ENCODE results near the gene TDRKH.

Gene TDRKH

GRCh38 chr1:151837197-151837596, 46.9 kb upstream of the TDRKH start:
- DNase-seq (ENCODE audit: low read depth): no peak
- H3K4me3 ChIP-seq (ENCODE audit: low read length): no peak overlapping the region
- TF ChIP-seq, protein P1, sequence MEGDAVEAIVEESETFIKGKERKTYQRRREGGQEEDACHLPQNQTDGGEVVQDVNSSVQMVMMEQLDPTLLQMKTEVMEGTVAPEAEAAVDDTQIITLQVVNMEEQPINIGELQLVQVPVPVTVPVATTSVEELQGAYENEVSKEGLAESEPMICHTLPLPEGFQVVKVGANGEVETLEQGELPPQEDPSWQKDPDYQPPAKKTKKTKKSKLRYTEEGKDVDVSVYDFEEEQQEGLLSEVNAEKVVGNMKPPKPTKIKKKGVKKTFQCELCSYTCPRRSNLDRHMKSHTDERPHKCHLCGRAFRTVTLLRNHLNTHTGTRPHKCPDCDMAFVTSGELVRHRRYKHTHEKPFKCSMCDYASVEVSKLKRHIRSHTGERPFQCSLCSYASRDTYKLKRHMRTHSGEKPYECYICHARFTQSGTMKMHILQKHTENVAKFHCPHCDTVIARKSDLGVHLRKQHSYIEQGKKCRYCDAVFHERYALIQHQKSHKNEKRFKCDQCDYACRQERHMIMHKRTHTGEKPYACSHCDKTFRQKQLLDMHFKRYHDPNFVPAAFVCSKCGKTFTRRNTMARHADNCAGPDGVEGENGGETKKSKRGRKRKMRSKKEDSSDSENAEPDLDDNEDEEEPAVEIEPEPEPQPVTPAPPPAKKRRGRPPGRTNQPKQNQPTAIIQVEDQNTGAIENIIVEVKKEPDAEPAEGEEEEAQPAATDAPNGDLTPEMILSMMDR (conservative IDR thresholded peaks at IDR 0.05; ENCODE audit: low read length): no peak

GRCh38 chr1:151835596-151835995, 45.3 kb upstream of the TDRKH start:
- TF ChIP-seq, protein P1 (conservative IDR thresholded peaks at IDR 0.05; ENCODE audit: low read length): no peak
- DNase-seq (ENCODE audit: low read depth): no peak
- no peak overlapping the region for H3K4me3 ChIP-seq (ENCODE audit: low read length)

GRCh38 chr1:151834239-151834638, 43.9 kb upstream of the TDRKH start:
- H3K4me3 ChIP-seq (ENCODE audit: low read length): no peak overlapping the region
- no peak for DNase-seq (ENCODE audit: low read depth)
- TF ChIP-seq, protein P1 (conservative IDR thresholded peaks at IDR 0.05; ENCODE audit: low read length): no peak

DNA sequence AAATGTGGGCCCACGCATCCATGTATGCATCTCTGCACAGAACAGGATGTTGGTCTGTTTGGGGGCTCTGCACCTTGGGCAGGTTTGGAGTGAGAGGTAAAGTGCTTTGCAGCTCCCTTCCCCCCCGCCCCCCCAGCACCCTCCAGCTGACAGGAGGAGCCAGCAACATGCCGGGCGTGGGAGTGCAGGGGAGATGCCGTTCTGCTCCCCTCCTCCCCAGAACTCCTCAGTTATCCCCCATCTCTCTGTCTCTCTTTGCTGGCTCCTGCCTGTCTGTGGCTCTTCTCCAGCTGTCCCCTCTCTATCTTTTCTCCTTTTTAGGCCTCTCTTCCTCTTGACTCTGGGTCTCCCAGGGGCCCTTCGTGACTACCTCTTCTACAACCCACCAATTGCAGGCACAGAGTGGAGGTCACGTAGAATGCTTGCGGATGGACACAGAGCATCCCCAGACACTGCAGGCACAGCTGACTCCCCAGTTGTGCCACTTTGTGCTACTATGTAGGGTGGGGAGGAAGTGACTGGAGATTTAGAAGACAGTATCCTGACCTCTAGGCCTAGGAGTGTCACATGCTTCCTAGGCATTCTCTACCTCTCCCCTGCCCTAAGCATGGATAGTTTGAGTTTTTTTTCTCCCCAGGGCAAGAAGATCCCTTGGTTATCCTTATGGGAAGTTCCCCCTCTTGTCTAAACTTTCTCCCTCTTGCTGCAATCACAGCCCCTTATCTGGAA, 43.0 kb upstream of the TDRKH start:
- TF ChIP-seq, protein P1 (conservative IDR thresholded peaks at IDR 0.05; ENCODE audit: low read length): no peak
- no peak overlapping the region for H3K4me3 ChIP-seq (ENCODE audit: low read length)
- DNase-seq (ENCODE audit: low read depth): no peak

DNA sequence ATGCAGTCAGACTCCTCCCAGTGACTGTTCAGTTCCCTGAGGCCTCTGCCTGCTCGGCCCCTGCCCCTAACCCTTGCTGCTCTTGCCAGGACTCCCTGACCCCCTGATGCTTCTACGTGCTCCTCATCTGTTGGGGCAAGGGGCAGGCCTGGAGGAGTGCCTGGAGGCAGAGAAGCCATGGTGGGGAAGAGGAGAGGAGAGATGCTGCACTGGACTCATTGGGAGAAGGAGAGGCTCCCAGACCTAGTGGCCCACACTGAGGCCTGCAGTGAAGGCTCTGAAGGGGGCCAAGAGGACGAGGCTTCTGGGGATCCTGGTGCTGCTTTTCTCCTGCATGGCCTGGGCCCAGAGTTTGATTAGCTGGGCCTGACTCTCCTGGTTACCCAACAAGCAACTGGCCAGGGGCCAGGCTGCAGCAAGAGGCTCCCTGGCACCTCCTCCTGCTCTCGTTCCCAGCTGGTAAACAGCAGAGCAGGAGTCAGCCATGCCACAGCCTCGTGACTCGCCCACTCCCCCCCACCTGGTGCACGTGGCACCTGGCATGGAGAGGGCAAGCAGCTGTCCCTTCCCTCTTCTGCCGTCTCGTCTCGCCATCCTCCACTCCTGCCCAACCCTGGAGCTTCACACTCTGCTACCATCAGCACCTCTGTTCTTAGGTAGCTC, 42.1 kb upstream of the TDRKH start:
- TF ChIP-seq, protein P1 (conservative IDR thresholded peaks at IDR 0.05; ENCODE audit: low read length): no peak
- peak; percentile 69 for DNase-seq (ENCODE audit: low read depth)
- no peak overlapping the region for H3K4me3 ChIP-seq (ENCODE audit: low read length)

- no peak within 1 kb of the TSS for H3K4me3 ChIP-seq (ENCODE audit: low read length)
- no peak for DNase-seq (ENCODE audit: low read depth)
Observed at GRCh38 chr1:151831605-151832004, 41.3 kb upstream of the TDRKH start, which contains the start of gene RORC. TSS of gene RORC (minus strand) at chr1:151831802. CDS start at chr1:151831764, 38 bp downstream.

More at GRCh38 chr1:151831605-151832004, 41.3 kb upstream of the TDRKH start, which contains the start of gene RORC:
- TF ChIP-seq, protein P1 (conservative IDR thresholded peaks at IDR 0.05; ENCODE audit: low read length): no peak
